ENCODE measurements around the gene MYLK4. TPM values are rescaled to one million over a fixed set of nuclear protein-coding genes. Genes with fewer than 3 reads are reported as not detected.

Gene MYLK4
- total RNA-seq, 4 donors from 2014 or later, result 1.2 to 6.4 (median 1.3) TPM

- Histone ChIP-seq H3K9me3 (no peaks in the 10 kb centered on the region), H3K4me1 (no peaks in the 10 kb centered on the region), H3K4me3 (no peak overlapping the region), H3K27me3 (no peaks in the 10 kb centered on the region), H3K36me3 (no peaks in the 10 kb centered on the region), H3K27ac (no peak overlapping the region)
- intact Hi-C loops (cut with DNase I; ENCODE audit: low total_unique reads), result no loop called here
- TF ChIP-seq, protein P1, sequence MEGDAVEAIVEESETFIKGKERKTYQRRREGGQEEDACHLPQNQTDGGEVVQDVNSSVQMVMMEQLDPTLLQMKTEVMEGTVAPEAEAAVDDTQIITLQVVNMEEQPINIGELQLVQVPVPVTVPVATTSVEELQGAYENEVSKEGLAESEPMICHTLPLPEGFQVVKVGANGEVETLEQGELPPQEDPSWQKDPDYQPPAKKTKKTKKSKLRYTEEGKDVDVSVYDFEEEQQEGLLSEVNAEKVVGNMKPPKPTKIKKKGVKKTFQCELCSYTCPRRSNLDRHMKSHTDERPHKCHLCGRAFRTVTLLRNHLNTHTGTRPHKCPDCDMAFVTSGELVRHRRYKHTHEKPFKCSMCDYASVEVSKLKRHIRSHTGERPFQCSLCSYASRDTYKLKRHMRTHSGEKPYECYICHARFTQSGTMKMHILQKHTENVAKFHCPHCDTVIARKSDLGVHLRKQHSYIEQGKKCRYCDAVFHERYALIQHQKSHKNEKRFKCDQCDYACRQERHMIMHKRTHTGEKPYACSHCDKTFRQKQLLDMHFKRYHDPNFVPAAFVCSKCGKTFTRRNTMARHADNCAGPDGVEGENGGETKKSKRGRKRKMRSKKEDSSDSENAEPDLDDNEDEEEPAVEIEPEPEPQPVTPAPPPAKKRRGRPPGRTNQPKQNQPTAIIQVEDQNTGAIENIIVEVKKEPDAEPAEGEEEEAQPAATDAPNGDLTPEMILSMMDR (IDR thresholded peaks at IDR 0.05), result no peak
- no peak for TF ChIP-seq POLR2A (IDR thresholded peaks at IDR 0.05)
- no peak for DNase-seq
These were observed 63.3 kb downstream of the MYLK4 start for GRCh38 chr6:2687456-2687855.

- no peak overlapping the region for H3K27ac ChIP-seq
- no peaks in the 10 kb centered on the region for H3K4me1 ChIP-seq
- H3K9me3 ChIP-seq, result no peaks in the 10 kb centered on the region
- no peak overlapping the region for H3K4me3 ChIP-seq
- TF ChIP-seq, protein P1 (IDR thresholded peaks at IDR 0.05), result no peak
- no peak for TF ChIP-seq POLR2A (IDR thresholded peaks at IDR 0.05)
- H3K27me3 ChIP-seq, result no peaks in the 10 kb centered on the region
- intact Hi-C loops (cut with DNase I; ENCODE audit: low total_unique reads), result no loop called here
- no peaks in the 10 kb centered on the region for H3K36me3 ChIP-seq
- DNase-seq, result no peak
These were observed 64.2 kb downstream of the MYLK4 start for GRCh38 chr6:2686515-2686914.

DNA sequence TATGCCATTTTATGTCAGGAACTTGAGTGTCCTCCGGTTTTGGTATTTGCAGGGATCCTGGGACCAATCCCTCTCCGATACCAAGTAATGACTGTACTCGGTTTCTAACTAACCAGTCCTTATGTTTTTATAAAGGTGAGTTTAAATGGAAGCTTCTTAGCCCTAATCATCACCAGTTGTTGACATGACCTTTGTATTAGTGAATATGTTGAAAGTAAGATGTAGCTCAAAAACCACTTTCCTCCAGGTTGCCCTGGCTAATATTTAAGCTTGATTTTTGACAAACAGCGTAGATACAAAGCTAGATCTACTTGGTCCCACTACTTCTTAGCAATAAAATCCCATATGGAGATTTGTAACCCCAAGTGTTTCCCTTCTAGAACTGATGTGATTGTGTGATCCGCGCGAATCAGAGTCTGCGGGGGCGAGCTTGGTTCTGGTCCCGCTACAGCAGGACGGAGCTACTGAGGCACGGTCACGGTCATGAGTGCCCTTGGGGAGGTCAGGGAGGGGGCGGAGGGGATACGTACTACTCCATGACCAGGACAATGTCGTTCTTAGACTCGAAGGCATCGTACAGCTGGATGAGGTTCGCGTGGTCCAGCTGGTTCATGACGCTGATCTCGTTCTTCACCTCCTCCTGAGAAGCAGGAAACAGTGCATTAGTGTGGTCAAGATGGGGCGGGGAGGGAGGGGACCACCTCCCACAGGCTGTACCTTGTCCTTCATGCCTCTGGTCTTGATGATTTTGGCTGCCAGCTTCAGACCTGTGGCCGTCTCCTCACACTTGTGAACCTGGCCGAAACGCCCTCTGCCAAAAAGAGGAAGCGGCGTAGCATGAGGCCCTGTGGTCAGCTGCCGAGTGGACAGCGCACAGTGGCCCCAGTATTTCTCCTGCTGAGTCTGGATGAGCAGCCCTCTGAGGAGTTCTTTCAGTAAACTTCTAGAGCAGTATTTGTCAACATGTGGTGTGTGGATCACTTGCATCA, 65.7 kb downstream of the MYLK4 start:
- DNase-seq, result no peak
- no peak for TF ChIP-seq POLR2A (IDR thresholded peaks at IDR 0.05)
- TF ChIP-seq, protein P1 (IDR thresholded peaks at IDR 0.05), result no peak
- intact Hi-C loops (cut with DNase I; ENCODE audit: low total_unique reads), result no loop called here
- H3K36me3 ChIP-seq, result no peaks in the 10 kb centered on the region
- no peak overlapping the region for H3K4me3 ChIP-seq
- H3K9me3 ChIP-seq, result no peaks in the 10 kb centered on the region
- H3K27ac ChIP-seq, result no peak overlapping the region
- H3K27me3 ChIP-seq, result no peaks in the 10 kb centered on the region
- no peaks in the 10 kb centered on the region for H3K4me1 ChIP-seq

- H3K27me3 ChIP-seq, result no peaks in the 10 kb centered on the region
- H3K27ac ChIP-seq, result no peak overlapping the region
- no peaks in the 10 kb centered on the region for H3K36me3 ChIP-seq
- no peaks in the 10 kb centered on the region for H3K4me1 ChIP-seq
- intact Hi-C loops (cut with DNase I; ENCODE audit: low total_unique reads), result no loop called here
- no peak overlapping the region for H3K4me3 ChIP-seq
- no peak for DNase-seq
- no peaks in the 10 kb centered on the region for H3K9me3 ChIP-seq
- TF ChIP-seq POLR2A (IDR thresholded peaks at IDR 0.05), result no peak
- TF ChIP-seq, protein P1 (IDR thresholded peaks at IDR 0.05), result no peak
These were observed 66.5 kb downstream of the MYLK4 start for GRCh38 chr6:2684103-2684749.
